ENCODE measurements around the gene SIRT7. TPM values are rescaled to one million over a fixed set of nuclear protein-coding genes. Genes with fewer than 3 reads are reported as not detected.
A peak's percentile ranks its signal among the peaks of the same experiment; 100 is the strongest.

The SIRT7 gene
- total and polyA plus RNA-seq, 4 experiments from 2014 or later: 31.5 to 91.9 (median 66.4) TPM

DNA sequence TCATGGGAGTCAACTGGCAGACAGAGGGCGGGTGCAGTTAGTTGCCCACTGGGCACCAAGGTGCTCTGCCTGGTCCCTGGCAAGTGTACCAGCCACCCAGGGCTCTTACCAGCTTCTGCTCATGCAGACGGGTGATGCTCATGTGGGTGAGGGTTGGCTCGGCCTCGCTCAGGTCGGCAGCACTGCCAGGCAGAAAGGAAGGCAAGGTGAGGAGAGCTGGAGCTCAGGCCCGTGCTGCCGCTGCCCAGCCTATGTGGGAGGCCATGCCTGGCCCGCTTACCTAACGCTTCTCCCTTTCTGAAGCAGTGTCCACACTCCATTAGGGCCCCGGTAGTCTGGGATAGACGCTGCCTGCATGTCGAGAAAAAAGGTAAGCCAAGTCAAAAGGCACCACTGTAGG lies 2.6 kb downstream of the SIRT7 start:
- CTCF ChIA-PET (ENCODE audit: partially characterized antibody): no interaction called here

GRCh38 chr17:81914103-81914850 lies 3.7 kb downstream of the SIRT7 start:
- Histone ChIP-seq H3K9me3 (ENCODE audit: control insufficient read depth in 1 of 2, low read length in 2 of 2) (no peaks in the 10 kb centered on the region), H3K4me1 (ENCODE audit: insufficient read depth, low read length) (peaks cover 42% of the 10 kb centered on the region), H3K36me3 (ENCODE audit: insufficient read depth, low read length) (peaks cover 48% of the 10 kb centered on the region), H3K27ac (ENCODE audit: low read depth, low read length) (no peak overlapping the region), H3K4me3 (ENCODE audit: low read length in 2 of 2) (no peak overlapping the region), H3K27me3 (ENCODE audit: insufficient read depth, low read length) (no peaks in the 10 kb centered on the region)
- no peaks in the 10 kb centered on the region for H3K9me3 Mint-ChIP-seq
- DNase-seq: no peak
- H3K27me3 Mint-ChIP-seq: no peaks in the 10 kb centered on the region
- CTCF ChIA-PET (ENCODE audit: partially characterized antibody): no interaction called here
- H3K27ac Mint-ChIP-seq: no peak overlapping the region
- H3K4me3 Mint-ChIP-seq: no peak overlapping the region
- H3K36me3 Mint-ChIP-seq: peaks cover 17 to 44% of the 10 kb centered on the region in 2 donors
- intact Hi-C loops (cut with micrococcal nuclease): no loop called here
- peaks cover 13 to 56% (median 28%) of the 10 kb centered on the region in 4 donors for H3K4me1 Mint-ChIP-seq
- POLR2A ChIA-PET (ENCODE audit: partially characterized antibody): interaction anchor here (1.1 to 2.4 kb wide), 4 partner anchors 22 to 108 kb away, joined by 3 to 7 read pairs (median 4); partner anchors contain the start of genes ANAPC11 and CENPX

More for the DNA sequence above, 2.6 kb downstream of the SIRT7 start:
- intact Hi-C loops (cut with micrococcal nuclease): no loop called here
- Mint-ChIP-seq H3K27ac (no peak overlapping the region), H3K9me3 (no peaks in the 10 kb centered on the region), H3K4me1 (peaks cover 13 to 47% (median 30%) of the 10 kb centered on the region in 4 donors), H3K27me3 (no peaks in the 10 kb centered on the region), H3K36me3 (peaks cover 17 to 43% of the 10 kb centered on the region in 2 donors), H3K4me3 (peak overlapping the region in 1 of 8 donors; percentile 17)
- POLR2A ChIA-PET (ENCODE audit: partially characterized antibody): interaction anchor here (1.1 to 1.2 kb wide), 2 partner anchors 10 to 107 kb away, joined by 4 read pairs; partner anchors contain the start of gene CENPX
- DNase-seq: no peak
- H3K27ac ChIP-seq (ENCODE audit: low read depth, low read length): no peak overlapping the region
- no peaks in the 10 kb centered on the region for H3K9me3 ChIP-seq (ENCODE audit: control insufficient read depth in 1 of 2, low read length in 2 of 2)
- H3K36me3 ChIP-seq (ENCODE audit: insufficient read depth, low read length): peaks cover 43% of the 10 kb centered on the region
- no peaks in the 10 kb centered on the region for H3K27me3 ChIP-seq (ENCODE audit: insufficient read depth, low read length)
- no peak overlapping the region for H3K4me3 ChIP-seq (ENCODE audit: low read length in 2 of 2)
- peaks cover 37% of the 10 kb centered on the region for H3K4me1 ChIP-seq (ENCODE audit: insufficient read depth, low read length)

DNA sequence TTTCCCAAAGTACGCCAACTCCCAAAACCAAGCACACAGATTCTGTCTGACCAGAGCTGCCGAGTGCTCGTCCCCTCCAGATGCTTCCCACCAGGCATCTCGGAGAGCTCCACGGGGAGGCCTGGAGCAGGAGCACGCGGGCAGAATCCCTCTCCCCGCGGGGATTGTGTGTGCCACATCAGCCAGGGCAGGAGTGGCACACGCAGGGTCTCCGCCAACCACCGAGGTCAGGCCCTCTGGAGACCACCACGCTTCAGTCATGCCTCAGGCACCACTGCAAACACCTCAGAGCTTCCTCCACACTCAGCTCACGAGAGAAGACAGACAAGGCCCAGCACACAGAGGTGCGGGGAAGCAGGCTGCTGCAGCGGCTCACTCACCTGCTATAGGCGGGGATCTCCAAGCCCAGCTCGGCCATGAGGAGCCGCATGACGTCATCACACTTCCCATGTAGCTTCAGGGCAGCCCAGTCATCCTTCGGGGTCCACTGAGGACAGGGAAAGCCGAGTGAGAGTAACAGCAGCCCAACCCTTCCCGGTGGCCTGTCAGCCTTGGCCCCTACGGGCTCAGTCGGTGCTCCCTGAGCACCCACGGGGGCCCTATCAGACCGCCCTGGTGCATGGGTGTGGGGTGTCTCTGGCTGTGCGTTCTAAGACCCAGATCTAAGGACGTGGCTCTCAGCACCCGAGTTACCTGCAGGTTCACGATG lies 4.4 kb downstream of the SIRT7 start:
- POLR2A ChIA-PET (ENCODE audit: partially characterized antibody): interaction anchor here (0.8 to 2.4 kb wide), 8 partner anchors 11 to 47 kb away, joined by 3 to 10 read pairs (median 3); partner anchors contain the start of genes ANAPC11 and MAFG
- H3K4me3 ChIP-seq (ENCODE audit: low read length in 2 of 2): no peak overlapping the region
- intact Hi-C loops (cut with micrococcal nuclease): no loop called here

DNA sequence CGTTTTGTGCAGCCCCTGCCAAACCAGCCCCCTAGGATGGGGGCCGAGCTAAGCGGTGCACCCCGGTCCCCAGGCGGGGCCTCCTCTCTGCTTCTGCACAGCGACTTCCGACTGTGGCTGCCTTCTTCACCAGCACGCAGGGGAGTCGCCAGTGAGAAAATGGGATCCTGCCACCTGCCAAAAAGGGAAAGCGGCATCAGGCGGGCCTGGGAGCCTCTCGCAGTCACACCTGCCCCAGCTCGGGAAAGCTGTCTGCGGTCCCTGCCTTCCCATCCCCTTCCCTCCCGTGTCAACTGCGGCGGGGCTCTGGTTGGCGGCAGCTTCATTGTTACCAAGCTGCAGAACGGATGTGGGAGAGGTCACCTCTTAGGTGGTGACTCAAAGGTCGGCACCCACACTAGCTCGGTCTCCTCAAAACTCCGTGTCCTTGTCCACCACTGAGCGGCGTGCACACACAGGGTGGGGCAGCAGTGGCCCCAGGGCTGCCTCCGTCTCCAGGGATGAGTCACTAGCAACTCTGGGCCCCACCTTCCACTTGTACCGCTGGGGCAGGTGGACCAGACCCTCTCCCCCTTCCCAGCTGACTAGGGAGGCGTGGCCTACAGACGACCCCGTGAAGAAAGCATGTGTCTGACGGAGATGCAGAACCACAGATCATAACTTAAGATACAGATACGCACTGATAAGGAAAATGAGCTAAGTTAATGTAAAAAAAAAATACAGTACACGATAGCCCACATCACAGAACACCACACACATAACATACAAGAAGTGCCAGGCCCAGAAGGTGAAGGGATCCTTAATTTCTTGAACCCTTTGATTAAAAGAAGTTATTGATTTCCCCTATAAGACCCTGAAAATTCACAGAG lies 5.3 kb downstream of the SIRT7 start:
- peaks cover 36% of the 10 kb centered on the region for H3K4me1 ChIP-seq (ENCODE audit: insufficient read depth, low read length)
- Mint-ChIP-seq H3K36me3 (peaks cover 17 to 41% of the 10 kb centered on the region in 2 donors), H3K27ac (peak overlapping the region in 4 of 7 donors; percentile 3 to 83 (median 66)), H3K4me3 (peak overlapping the region in 5 of 8 donors; percentile 13 to 72 (median 38)), H3K4me1 (peaks cover 12 to 45% (median 18%) of the 10 kb centered on the region in 4 donors), H3K27me3 (no peaks in the 10 kb centered on the region), H3K9me3 (no peaks in the 10 kb centered on the region)
- H3K27me3 ChIP-seq (ENCODE audit: insufficient read depth, low read length): no peaks in the 10 kb centered on the region
- no peak overlapping the region for H3K27ac ChIP-seq (ENCODE audit: low read depth, low read length)
- ChIA-PET CTCF (ENCODE audit: partially characterized antibody) (interaction anchor here (1.2 kb wide), 1 partner anchor 14 kb away, joined by 3 read pairs; no protein-coding TSS in a partner anchor), POLR2A (ENCODE audit: partially characterized antibody) (interaction anchor here (0.8 to 2.4 kb wide), 9 partner anchors 12 to 47 kb away, joined by 3 to 10 read pairs (median 3); partner anchors contain the start of genes ANAPC11, ARHGDIA and MAFG)
- H3K9me3 ChIP-seq (ENCODE audit: control insufficient read depth in 1 of 2, low read length in 2 of 2): no peaks in the 10 kb centered on the region
- H3K4me3 ChIP-seq (ENCODE audit: low read length in 2 of 2): no peak overlapping the region
- peaks cover 51% of the 10 kb centered on the region for H3K36me3 ChIP-seq (ENCODE audit: insufficient read depth, low read length)
- intact Hi-C loops (cut with micrococcal nuclease): no loop called here
- DNase-seq: no peak

More for the DNA sequence above, 4.4 kb downstream of the SIRT7 start:
- Mint-ChIP-seq H3K4me3 (peak overlapping the region in 2 of 8 donors; percentile 29 to 72), H3K4me1 (peaks cover 13 to 51% (median 24%) of the 10 kb centered on the region in 4 donors), H3K9me3 (no peaks in the 10 kb centered on the region), H3K36me3 (peaks cover 17 to 44% of the 10 kb centered on the region in 2 donors), H3K27me3 (no peaks in the 10 kb centered on the region), H3K27ac (peak overlapping the region in 1 of 7 donors; percentile 63)
- Histone ChIP-seq H3K4me1 (ENCODE audit: insufficient read depth, low read length) (peaks cover 40% of the 10 kb centered on the region), H3K9me3 (ENCODE audit: control insufficient read depth in 1 of 2, low read length in 2 of 2) (no peaks in the 10 kb centered on the region), H3K36me3 (ENCODE audit: insufficient read depth, low read length) (peaks cover 49% of the 10 kb centered on the region), H3K27me3 (ENCODE audit: insufficient read depth, low read length) (no peaks in the 10 kb centered on the region), H3K27ac (ENCODE audit: low read depth, low read length) (no peak overlapping the region)
- CTCF ChIA-PET (ENCODE audit: partially characterized antibody): interaction anchor here (1.2 kb wide), 1 partner anchor 13 kb away, joined by 3 read pairs; no protein-coding TSS in a partner anchor
- no peak for DNase-seq

- POLR2A ChIA-PET (ENCODE audit: partially characterized antibody): interaction anchor here (0.6 to 1.5 kb wide), 6 partner anchors 8 to 78 kb away, joined by 3 to 6 read pairs (median 4); partner anchors contain the start of genes ALYREF, ANAPC11, ARHGDIA and MCRIP1
- intact Hi-C loops (cut with micrococcal nuclease): loop anchor here (1.0 to 2.0 kb wide), 2 partner anchors 21 to 41 kb away; partner anchors contain the start of genes ALYREF, ANAPC11 and ARHGDIA
- Histone ChIP-seq H3K27ac (ENCODE audit: low read depth, low read length) (peak overlapping the region; percentile 44), H3K4me3 (ENCODE audit: low read length in 2 of 2) (no peak overlapping the region), H3K27me3 (ENCODE audit: insufficient read depth, low read length) (no peaks in the 10 kb centered on the region), H3K36me3 (ENCODE audit: insufficient read depth, low read length) (peaks cover 52% of the 10 kb centered on the region), H3K4me1 (ENCODE audit: insufficient read depth, low read length) (peaks cover 32% of the 10 kb centered on the region), H3K9me3 (ENCODE audit: control insufficient read depth in 1 of 2, low read length in 2 of 2) (no peaks in the 10 kb centered on the region)
- no peaks in the 10 kb centered on the region for H3K27me3 Mint-ChIP-seq
- CTCF ChIA-PET (ENCODE audit: partially characterized antibody): no interaction called here
- DNase-seq: no peak
- H3K27ac Mint-ChIP-seq: peak overlapping the region in 3 of 7 donors; percentile 8 to 83 (median 77)
- H3K4me1 Mint-ChIP-seq: peaks cover 9 to 39% (median 15%) of the 10 kb centered on the region in 4 donors
- no peaks in the 10 kb centered on the region for H3K9me3 Mint-ChIP-seq
- H3K4me3 Mint-ChIP-seq: peak overlapping the region; percentile 53 to 83 (median 60)
- peaks cover 17 to 37% of the 10 kb centered on the region in 2 donors for H3K36me3 Mint-ChIP-seq
These were observed 6.0 kb downstream of the SIRT7 start for GRCh38 chr17:81911969-81912368.

DNA sequence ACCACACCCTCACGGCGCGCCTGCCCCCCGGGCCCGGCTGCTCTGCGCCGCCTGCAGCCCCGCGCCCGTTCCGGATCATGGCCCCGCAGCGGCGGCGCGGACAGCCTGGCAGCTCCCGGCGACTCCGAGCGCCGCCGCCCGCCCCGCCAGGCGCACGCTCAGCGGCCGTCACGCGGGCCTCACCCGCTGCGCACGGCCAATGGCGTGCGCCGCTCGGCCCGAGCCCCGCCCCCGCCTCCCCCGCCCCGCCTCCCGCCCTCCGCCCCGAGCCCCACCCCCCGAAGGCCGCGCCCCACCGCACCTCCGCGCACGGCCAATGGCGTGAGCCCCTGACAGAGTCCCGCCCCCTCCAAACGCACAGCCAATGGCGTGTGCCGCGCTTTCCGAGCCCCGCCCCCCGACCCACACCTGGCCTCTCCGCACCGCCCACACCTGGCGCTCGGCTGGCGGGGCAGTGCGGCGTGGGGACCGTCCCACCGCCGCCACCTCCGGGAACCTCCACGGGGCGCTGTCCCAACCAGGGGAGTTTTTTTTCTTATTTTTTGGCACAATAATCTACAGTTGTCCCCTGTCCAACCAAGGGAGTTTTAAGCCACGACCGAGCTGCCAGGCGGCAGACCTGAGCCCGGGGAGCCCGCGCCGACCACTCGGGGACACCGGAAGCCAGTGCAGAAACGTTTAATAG lies 6.6 kb downstream of the SIRT7 start, which contains the start of gene PCYT2:
Gene PCYT2, minus strand, starts transcription at position 123 of the 685 bp plus-strand sequence. Its CDS starts 44 bp downstream, at position 79.
- H3K36me3 Mint-ChIP-seq: peaks cover 17 to 37% of the 10 kb centered on the region in 2 donors
- intact Hi-C loops (cut with micrococcal nuclease): loop anchor here (1.0 to 2.0 kb wide), 2 partner anchors 20 to 41 kb away; partner anchors contain the start of genes ALYREF, ANAPC11 and ARHGDIA

More for the DNA sequence above, 6.6 kb downstream of the SIRT7 start, which contains the start of gene PCYT2:
- peaks cover 26% of the 10 kb centered on the region for H3K4me1 ChIP-seq (ENCODE audit: insufficient read depth, low read length)
- ChIA-PET CTCF (ENCODE audit: partially characterized antibody) (no interaction called here), POLR2A (ENCODE audit: partially characterized antibody) (interaction anchor here (0.6 to 2.8 kb wide), 9 partner anchors 9 to 78 kb away, joined by 3 to 14 read pairs (median 4); partner anchors contain the start of genes ALYREF, ANAPC11, ARHGDIA and MCRIP1)
- no peaks in the 10 kb centered on the region for H3K27me3 ChIP-seq (ENCODE audit: insufficient read depth, low read length)
- H3K4me3 ChIP-seq (ENCODE audit: low read length in 2 of 2): peak within 1 kb of the TSS; percentile 8 to 70
- H3K9me3 Mint-ChIP-seq: no peaks in the 10 kb centered on the region
- peak within 1 kb of the TSS; percentile 55 for H3K27ac ChIP-seq (ENCODE audit: low read depth, low read length)
- peak within 1 kb of the TSS; percentile 81 to 90 (median 86) for H3K4me3 Mint-ChIP-seq
- H3K4me1 Mint-ChIP-seq: peaks cover 5 to 34% (median 10%) of the 10 kb centered on the region in 4 donors
- peak within 1 kb of the TSS in 6 of 7 donors; percentile 8 to 85 (median 82) for H3K27ac Mint-ChIP-seq
- DNase-seq: peak; percentile 90 to 94 (median 93)
- H3K27me3 Mint-ChIP-seq: no peaks in the 10 kb centered on the region
- peaks cover 57% of the 10 kb centered on the region for H3K36me3 ChIP-seq (ENCODE audit: insufficient read depth, low read length)
- H3K9me3 ChIP-seq (ENCODE audit: control insufficient read depth in 1 of 2, low read length in 2 of 2): no peaks in the 10 kb centered on the region
